Spleen (tissue), 11 donors: Measurements from ENCODE around the gene MAST4. TPM values are rescaled to one million over a fixed set of nuclear protein-coding genes. Genes with fewer than 3 reads are reported as not detected.

Experiments used
- DNase-seq: peaks from one replicate; pipeline ENCODE4 v3.0.0-alpha.2; 2020
- H3K27ac ChIP-seq, 8 donors: fragments of 200-600 bp; sonication (generic) in 7 of 8; 1 replicate in 4 of 8; 2 replicates in 4 of 8; pipeline versions ENCODE4 v1.5.0 to v1.8.0; 2016 to 2021; ENCODE audit warnings: inconsistent platforms in 4 of 8, mild to moderate bottlenecking in 4 of 8, moderate library complexity in 1 of 8
- H3K27me3 ChIP-seq, 7 donors: fragments of 200-600 bp; sonication (generic) in 6 of 7; replicated peaks in 1 of 7; 1 replicate in 4 of 7; 2 replicates in 3 of 7; pipeline versions ENCODE4 v1.5.0 to v1.8.0; 2016 to 2021; ENCODE audit warnings: inconsistent platforms in 3 of 7, mild to moderate bottlenecking in 1 of 7
- H3K36me3 ChIP-seq, 6 donors: fragments of 200-600 bp; sonication (generic) in 5 of 6; 1 replicate in 4 of 6; 2 replicates in 2 of 6; pipeline versions ENCODE4 v1.5.0 to v1.8.0; 2016 to 2021; ENCODE audit warnings: inconsistent platforms in 2 of 6
- H3K4me1 ChIP-seq, 6 donors: fragments of 200-600 bp; sonication (generic) in 5 of 6; 1 replicate in 3 of 6; 2 replicates in 3 of 6; pipeline versions ENCODE4 v1.5.0 to v1.8.0; 2016 to 2021; ENCODE audit warnings: inconsistent platforms in 3 of 6
- H3K4me3 ChIP-seq, 8 donors: fragments of 200-600 bp; sonication (generic) in 7 of 8; 1 replicate in 4 of 8; 2 replicates in 4 of 8; pipeline versions ENCODE4 v1.5.0 to v1.8.0; 2016 to 2021; ENCODE audit warnings: inconsistent platforms in 4 of 8, mild to moderate bottlenecking in 4 of 8, moderate library complexity in 2 of 8
- H3K9me3 ChIP-seq, 8 donors: fragments of 200-600 bp; sonication (generic) in 7 of 8; 1 replicate in 4 of 8; 2 replicates in 4 of 8; pipeline versions ENCODE4 v1.5.0 to v1.8.0; 2016 to 2021; ENCODE audit warnings: inconsistent platforms in 4 of 8
- CTCF ChIP-seq, 11 experiments: fragments of 200-600 bp in 7 of 11; fragments of 450-650 bp in 4 of 11; sonication (generic) in 4 of 11; IDR thresholded peaks in 8 of 11; conservative IDR thresholded peaks in 3 of 11; 1 replicate in 7 of 11; 2 replicates in 4 of 11; pipeline versions ENCODE4 v1.4.0 to v1.8.0; 2016 to 2021; ENCODE audit warnings: antibody characterized with exemption in 11 of 11, inconsistent platforms in 4 of 11, mild to moderate bottlenecking in 1 of 11
- POLR2A ChIP-seq, 3 donors: fragments of 450-650 bp; IDR thresholded peaks; one replicate each; pipeline ENCODE4 v1.5.1; 2017; ENCODE audit warnings: antibody characterized with exemption in 3 of 3, mild to moderate bottlenecking in 1 of 3
- POLR2AphosphoS5 ChIP-seq, 3 donors: sonication (generic); formaldehyde crosslinking; IDR thresholded peaks; one replicate each; pipeline ENCODE4 v1.5.1; 2017; ENCODE audit warnings: antibody characterized with exemption in 3 of 3
- WGBS, 5 donors: extraction: QIAGEN DNeasy Blood & Tissue Kit in 3 of 5; methylation state at CpG; one replicate each; pipeline versions ENCODE4 v1.1.5 to v1.1.7; 2013 to 2018; 5-methylcytosine and 5-hydroxymethylcytosine counted together
- intact Hi-C: fragments of 100-400 bp; cut with DNase I; formaldehyde crosslinking; loops from one replicate; pipeline ENCODE4 v1.15.0; 2023; ENCODE audit warnings: low total_unique reads
- polyA plus RNA-seq, 3 donors: library from polyadenylated mRNA; stranded (reverse); fragments of 200-250 nt; gene quantifications; one replicate each; pipeline ENCODE4 v1.2.1, GENCODE V29; 2013
- total RNA-seq, 7 donors: library from RNA; depleted of rRNA in 3 of 7; stranded (reverse); fragments of >200 nt in 3 of 7; fragmentation: NEBNext Ultra II Directional in 4 of 7; extraction: Animal tissue kit (Norgen Biotek cat#: 25700) in 4 of 7; gene quantifications; one replicate each; pipeline versions ENCODE4 v1.1.0 to v1.2.1, GENCODE V29; 2016 to 2021
- donor health status: healthy with polysubstance abuse.
- donor health status: DM: no; HTN: no; CAD: no; lungs with moderate emphysema.
- donor health status: DM: no; HTN: no; CAD: no.
- donor health status: Bipolar disorder and iron deficiency.
- donor health status: healthy.
- donor health status: DM: no; HTN: no; CAD: no.
- donor health status: DM: yes; HTN: yes; CAD: no.

The MAST4 gene
- total and polyA plus RNA-seq, 10 donors, result 2.5 to 43.7 (median 25.4) TPM

GRCh38 chr5:66669862-66670195, 73.6 kb downstream of the MAST4 start:
- Histone ChIP-seq H3K36me3 (no peaks in the 10 kb centered on the region), H3K4me1 (no peaks in the 10 kb centered on the region), H3K27ac (no peak overlapping the region), H3K9me3 (no peaks in the 10 kb centered on the region), H3K27me3 (peaks cover 0 to 13% (median 0%) of the 10 kb centered on the region in 7 donors), H3K4me3 (no peak overlapping the region)
- TF ChIP-seq POLR2AphosphoS5 (IDR thresholded peaks at IDR 0.05) (no peak), POLR2A (IDR thresholded peaks at IDR 0.05) (no peak), CTCF (IDR thresholded peaks at IDR 0.05 in 8 of 11, conservative IDR thresholded peaks at IDR 0.05 in 3 of 11) (no peak)
- WGBS, 5 donors, result 66 to 86% (median 73%) methylated on average over 3 of the region's 3 CpGs
- DNase-seq, result no peak
- intact Hi-C loops, result no loop called here

GRCh38 chr5:66671305-66671704, 75.1 kb downstream of the MAST4 start:
- no peaks in the 10 kb centered on the region for H3K36me3 ChIP-seq
- no peak overlapping the region for H3K4me3 ChIP-seq
- no peak for DNase-seq
- 73 to 96% (median 81%) methylated on average over 2 of the region's 2 CpGs for WGBS, 5 donors
- TF ChIP-seq CTCF (IDR thresholded peaks at IDR 0.05 in 8 of 11, conservative IDR thresholded peaks at IDR 0.05 in 3 of 11) (no peak), POLR2A (IDR thresholded peaks at IDR 0.05) (no peak)
- no peak overlapping the region for H3K27ac ChIP-seq
- H3K27me3 ChIP-seq, result peaks cover 0 to 13% (median 0%) of the 10 kb centered on the region in 7 donors
- H3K9me3 ChIP-seq, result no peaks in the 10 kb centered on the region
- intact Hi-C loops, result no loop called here
- no peaks in the 10 kb centered on the region for H3K4me1 ChIP-seq

- DNase-seq, result no peak
- intact Hi-C loops, result no loop called here
- H3K27ac ChIP-seq, result no peak overlapping the region
- H3K9me3 ChIP-seq, result no peaks in the 10 kb centered on the region
- no peak overlapping the region for H3K4me3 ChIP-seq
- 88 to 96% (median 93%) methylated on average over 5 of the region's 5 CpGs for WGBS, 5 donors
- H3K36me3 ChIP-seq, result no peaks in the 10 kb centered on the region
- H3K4me1 ChIP-seq, result no peaks in the 10 kb centered on the region
- no peak for TF ChIP-seq POLR2AphosphoS5 (IDR thresholded peaks at IDR 0.05)
- no peak for TF ChIP-seq POLR2A (IDR thresholded peaks at IDR 0.05)
- no peak for TF ChIP-seq CTCF (IDR thresholded peaks at IDR 0.05 in 8 of 11, conservative IDR thresholded peaks at IDR 0.05 in 3 of 11)
- peaks cover 0 to 2% (median 0%) of the 10 kb centered on the region in 7 donors for H3K27me3 ChIP-seq
Measured at GRCh38 chr5:66674802-66675201, 78.6 kb downstream of the MAST4 start.

GRCh38 chr5:66675406-66675805, 79.2 kb downstream of the MAST4 start:
- H3K27ac ChIP-seq, result no peak overlapping the region
- no peaks in the 10 kb centered on the region for H3K36me3 ChIP-seq
- H3K4me1 ChIP-seq, result no peaks in the 10 kb centered on the region
- no peak overlapping the region for H3K4me3 ChIP-seq
- intact Hi-C loops, result no loop called here
- WGBS, 5 donors, result 85 to 97% (median 92%) methylated on average over 2 of the region's 2 CpGs
- H3K9me3 ChIP-seq, result no peaks in the 10 kb centered on the region
- DNase-seq, result no peak
- no peaks in the 10 kb centered on the region for H3K27me3 ChIP-seq
- TF ChIP-seq POLR2A (IDR thresholded peaks at IDR 0.05), result no peak
- no peak for TF ChIP-seq POLR2AphosphoS5 (IDR thresholded peaks at IDR 0.05)
- no peak for TF ChIP-seq CTCF (IDR thresholded peaks at IDR 0.05 in 8 of 11, conservative IDR thresholded peaks at IDR 0.05 in 3 of 11)
